Activated T-helper 1 cell treated with Interleukin-2 at 50 U/mL for 16 hours (primary cell): ENCODE data around the gene HSDL2.
"Not testable (repeated sequence)": the region's sequence is repeated elsewhere in the genome, so short reads cannot be mapped to it uniquely, and the experiment has no call there.

Experiments used
- DNase-seq: peaks from one replicate; pipeline ENCODE4 v3.0.0-alpha.2; 2020; ENCODE audit warnings: low read depth

HSDL2 gene

DNA sequence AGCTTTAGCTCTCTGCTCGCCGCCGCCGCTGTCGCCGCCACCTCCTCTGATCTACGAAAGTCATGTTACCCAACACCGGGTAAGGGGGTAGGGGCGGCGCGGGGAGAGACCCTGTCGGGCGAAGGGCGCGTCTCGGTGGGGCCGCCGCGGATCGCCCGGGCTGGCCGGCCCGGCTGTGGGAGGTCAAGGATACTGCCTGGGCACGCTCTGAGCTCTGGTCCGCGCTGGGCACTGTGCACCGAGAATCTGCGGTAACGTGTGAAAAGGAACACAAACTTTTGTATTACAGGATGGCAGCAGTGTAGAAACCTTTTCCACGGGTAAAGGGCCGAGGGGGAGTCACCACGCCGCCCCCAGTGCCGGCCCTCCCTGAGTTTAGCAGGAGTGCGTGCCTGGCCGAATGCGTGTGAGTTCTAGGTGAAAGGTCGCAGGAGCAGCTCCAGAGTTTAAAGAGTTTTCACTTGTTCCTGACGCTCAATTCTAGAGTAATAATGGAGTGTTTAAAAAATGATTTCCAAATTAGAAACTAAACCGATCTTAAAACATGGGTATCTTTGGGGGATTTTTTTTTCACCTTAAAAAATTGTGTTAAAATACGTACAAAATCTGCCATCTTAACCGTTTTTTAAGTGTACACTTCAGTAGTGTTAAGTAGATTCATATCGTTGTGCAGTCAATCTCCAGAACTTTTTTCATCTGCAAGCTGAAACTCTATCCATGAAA, at the start of gene HSDL2:
Gene HSDL2 (plus strand): TSS at position 7 of the 723 bp plus-strand sequence. CDS start 56 bp downstream, at position 63.
- no peak for DNase-seq

DNA sequence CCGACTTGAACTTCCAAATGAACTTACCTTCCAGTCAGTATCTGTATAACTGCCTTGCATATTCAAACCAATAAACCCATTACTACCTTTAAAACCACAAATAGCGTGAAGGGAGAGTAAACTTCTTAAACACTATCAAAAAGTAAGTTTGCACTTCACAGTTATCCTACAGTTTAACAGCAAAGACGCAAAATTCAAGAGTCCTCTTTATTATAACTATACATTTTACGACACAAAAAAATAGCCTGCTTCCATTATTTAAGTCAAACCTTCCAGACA, 48.3 kb upstream of the HSDL2 start:
- DNase-seq: no peak

DNA sequence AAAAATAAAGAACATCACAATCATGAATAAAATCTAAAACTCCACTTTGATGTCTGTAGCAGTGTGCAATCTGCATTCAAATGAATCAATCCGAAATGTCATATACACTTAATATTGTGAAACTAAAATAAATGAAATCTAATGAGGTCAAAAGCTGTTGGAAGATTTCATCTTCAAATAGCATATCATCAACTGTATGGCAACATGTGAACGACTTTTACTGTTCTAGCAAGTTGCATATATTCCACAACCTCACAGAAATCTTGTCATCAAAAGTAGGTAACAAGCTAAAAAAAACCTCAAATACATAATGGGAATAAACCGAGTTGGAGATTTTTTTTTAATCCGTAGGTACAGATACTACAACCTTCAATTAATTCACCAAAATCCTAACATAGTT, 47.7 kb upstream of the HSDL2 start:
- no peak for DNase-seq

DNA sequence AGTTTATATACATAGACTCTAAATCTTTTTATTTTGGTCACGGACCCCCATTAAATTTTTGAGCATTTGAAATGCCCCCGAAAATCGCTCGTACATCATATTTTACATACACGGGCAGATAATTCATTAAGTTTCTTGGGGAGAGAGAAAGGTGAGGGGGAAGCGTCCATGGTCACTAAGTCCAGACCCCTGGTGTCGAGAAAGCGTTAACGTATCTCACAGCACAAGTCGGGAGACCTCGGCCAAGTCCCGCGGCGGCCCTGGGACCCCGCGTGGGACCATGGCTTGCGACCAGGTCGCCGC, 47.3 kb upstream of the HSDL2 start:
- DNase-seq: no peak

DNA sequence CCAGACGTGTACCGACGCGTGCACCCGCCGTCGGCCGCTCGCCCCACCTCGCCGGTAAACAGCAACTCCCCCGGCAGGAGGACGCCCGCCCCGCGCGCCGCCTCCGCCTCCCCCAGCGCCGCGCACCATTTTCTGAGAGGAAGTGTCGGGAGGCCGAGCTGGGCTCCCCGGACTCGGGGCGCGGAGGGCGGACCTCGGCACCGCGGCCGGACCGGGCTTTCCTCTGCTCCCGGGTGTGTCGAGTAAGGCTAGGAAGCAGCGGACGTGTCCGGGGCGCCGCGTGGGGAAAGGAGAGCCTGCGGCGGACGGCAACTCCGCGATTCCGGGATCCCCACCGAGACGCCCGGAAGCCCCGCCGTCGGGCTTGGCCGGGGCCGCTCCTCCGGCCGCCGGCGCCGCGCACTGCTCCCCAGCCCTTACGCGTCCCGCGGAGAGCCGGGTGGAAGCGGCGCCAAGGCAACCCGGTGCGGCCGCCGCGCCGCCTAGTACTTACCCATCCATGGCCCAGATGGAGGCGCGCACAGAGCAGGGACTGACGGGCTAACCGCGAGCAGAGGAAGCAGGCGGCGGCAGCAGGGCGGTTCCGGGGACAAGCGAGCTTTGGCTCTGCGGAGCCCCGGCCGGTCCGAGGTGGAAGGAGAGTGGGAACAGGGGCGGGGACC, 46.8 kb upstream of the HSDL2 start, which contains the start of gene PTBP3:
Gene PTBP3 (minus strand): TSS at position 643 of the 662 bp plus-strand sequence. CDS start 35,754 bp downstream, outside the sequence.
- DNase-seq: peak; percentile 72

DNA sequence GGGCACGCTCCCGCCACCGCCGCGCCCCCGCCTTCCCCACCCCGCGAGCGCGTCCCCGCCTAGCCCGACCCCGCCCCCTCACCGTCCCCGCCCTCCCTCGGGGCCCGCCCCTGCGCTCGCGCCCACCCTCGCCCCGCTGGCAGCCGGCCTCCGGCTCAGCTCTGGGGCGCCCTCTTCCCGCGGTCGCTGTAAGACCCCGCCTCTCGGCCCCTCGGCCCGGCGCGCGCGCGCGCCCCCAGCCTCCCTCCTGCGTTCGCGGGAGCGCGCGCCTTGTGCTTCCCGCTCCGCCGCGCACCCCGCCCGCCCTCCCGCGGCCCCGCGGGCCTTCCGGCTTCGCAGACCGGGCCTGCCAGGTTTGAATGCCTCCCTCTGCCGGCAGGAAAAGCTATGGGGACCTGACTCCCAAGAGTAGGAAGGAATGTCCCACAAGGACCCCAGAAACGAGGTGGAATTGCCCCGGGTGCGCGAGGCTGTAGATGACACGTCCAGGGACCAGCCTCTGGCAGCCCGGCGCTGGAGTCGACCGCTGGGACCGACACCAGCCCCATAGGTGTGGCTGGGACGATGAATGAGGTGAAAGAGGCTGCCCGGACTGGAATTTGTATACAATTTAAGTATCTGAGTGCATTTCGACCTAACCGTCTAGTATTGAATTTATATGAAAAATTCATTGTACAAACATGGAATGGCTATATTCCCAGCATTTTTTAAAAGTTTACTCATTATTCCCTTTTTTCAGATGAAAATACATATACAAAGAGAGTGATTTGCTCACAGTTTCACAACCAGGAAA, 46.1 kb upstream of the HSDL2 start:
- peak; percentile 94 for DNase-seq

DNA sequence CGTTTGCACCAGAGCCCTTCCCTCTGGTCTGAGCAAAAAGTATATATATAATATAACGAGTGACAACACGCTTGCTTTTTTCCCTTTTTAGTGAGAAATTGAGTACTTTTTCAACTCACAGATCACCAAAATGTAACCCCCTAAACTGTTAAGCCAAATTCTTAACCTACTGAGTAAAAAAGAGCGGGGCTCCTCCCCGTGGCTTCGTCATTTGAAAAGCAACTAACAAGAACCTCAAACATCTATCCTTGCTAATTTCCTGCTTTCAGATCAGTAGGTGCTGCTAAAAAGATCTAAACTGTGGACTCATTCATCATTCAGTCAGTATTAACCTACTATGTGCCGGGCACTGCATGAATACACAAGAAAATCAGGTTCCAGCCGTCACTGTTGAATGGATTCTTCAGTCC, 45.5 kb upstream of the HSDL2 start:
- DNase-seq: peak; percentile 5

DNA sequence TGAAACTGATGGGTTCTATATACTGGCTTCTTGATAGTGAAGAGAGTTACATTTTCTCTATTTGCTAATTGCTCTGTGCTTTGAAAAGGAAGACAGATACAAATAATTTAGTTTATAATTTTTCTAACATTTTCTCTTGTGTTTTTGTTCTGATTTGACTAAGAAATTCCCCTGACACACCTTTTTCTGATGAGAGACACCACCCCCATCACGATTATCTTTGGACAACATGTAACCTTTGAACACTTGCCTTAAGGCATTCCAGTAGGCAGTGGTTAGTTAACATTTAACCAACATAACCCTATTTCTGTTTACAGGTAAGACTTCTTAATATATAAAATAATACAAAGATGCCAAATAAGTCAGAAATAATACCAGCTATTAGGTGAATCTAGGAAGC, 42.4 kb upstream of the HSDL2 start:
- DNase-seq: no peak

DNA sequence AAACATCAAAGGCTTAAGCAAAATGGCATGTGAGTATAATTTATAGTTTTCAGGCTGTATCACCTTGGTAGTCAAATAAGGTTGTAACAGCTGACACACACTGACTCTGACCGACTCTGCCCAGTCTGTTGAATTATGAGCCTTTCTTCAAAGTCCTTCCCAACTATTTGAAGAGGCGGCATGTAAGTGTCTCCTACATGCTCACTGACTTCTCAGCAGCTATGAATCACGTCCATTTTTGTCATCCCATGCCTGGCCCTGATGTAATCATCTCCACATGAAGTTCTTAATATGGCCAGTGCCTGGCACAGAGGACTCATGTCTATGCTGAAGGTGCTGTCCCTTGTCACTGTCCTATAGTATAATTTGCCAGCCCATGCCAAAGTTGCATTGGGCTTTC, 41.3 kb upstream of the HSDL2 start:
- DNase-seq: no peak

DNA sequence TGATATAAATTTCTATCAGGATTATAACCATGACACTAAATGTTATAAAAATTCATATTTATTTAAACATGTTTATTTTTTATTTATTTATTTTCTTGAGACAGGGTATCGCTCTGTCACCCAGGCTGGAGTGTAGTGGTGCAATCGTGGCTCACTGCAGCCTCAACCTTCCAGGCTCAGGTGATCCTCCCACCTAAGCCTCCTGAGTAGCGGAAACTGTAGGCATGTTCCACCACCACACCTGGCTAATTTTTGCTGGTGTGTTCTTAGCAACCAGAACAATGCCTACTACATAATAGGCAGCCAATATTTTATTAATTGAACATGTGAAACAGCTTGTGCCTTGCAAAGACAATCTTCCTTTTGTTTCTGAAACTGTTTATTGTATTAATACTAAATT, 40.0 kb upstream of the HSDL2 start:
- DNase-seq: no peak

DNA sequence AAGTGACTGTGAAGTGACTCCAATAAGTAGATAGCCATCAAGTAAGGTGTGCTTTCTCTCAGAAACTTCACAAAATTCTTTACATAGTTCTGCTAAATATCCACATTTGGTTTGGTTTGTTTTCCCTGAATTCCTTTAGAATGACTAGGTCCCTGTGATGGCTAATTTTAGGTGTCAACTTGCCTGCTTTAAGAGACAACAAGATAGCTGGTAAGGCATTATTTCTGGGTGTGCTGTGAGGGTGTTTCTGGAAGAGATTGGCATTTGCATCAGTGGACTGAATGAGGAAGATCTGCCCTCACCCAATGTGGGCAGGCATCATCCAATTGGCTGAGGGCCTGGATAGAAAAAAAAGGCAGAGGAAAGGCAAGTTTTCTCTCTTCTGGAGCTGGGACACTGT, 38.2 kb upstream of the HSDL2 start:
- DNase-seq: no peak

DNA sequence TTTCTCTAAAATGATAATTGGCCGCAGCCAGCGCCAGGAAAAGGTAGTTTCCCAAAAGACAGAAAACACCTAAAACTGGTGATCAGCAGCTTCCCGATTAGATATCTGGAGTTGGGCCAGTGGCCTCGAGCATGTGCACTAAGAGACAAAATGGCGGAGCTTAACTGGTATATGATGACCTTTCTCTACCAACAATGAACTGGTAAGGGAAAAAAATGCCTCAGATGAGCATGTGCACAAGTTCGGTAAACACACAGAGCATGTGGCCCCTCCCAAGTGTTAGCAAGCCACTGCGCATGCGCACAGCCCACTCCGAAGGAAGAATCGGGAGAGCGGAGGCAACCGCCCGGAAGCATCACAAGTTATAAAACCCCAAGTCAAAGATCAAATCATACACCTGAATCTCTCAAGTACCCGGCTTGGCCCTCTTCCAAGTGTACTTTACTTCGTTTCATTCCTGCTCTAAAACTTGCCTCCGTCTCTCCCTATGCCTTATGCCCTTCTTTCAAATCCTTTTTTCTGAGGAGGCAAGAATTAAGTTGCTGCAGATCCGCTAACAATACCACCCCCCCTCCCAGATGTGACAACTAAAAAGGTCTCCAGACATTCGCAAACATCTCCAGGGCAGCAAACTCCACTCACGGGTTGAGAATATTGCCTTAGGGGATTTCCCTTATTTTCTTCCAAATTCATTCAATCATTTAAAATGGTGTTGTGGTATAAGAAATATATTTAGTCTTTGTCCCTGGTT, 31.5 kb upstream of the HSDL2 start:
- peak; percentile 58 for DNase-seq

DNA sequence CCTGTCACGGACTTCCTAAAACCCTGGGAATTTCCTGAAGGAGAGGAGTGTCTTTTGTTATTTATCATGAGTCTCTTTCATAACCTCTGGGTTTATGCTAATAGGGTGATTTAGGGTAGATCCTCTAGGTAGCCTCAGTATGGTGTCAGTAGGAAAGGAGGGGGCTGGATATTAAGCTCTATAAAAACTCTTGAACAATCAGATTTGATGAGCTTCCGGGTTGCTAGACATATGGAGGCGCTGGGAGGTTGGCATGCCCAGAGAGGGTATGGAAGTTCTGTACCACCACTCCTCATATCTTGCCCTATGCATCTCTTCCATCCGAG, 30.9 kb upstream of the HSDL2 start:
- no peak for DNase-seq

DNA sequence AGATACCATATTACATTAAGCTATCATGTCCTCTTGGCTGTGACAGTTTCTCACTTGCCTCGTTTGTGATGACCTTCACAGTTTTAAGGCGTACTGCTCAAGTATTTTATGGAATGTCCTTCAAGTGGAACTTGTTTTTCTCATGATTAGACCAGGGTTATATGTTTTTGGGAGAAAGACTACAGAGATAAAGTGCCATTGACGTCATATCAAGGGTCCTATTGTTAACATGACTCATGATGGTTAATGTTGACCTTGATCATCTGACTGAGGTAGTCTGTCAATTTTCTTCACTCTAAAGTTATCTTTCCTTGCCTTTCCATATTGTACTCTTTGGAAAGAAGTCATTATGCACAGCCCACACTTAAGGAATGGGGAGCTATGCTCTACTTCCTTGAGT, 28.7 kb upstream of the HSDL2 start:
- no peak for DNase-seq

DNA sequence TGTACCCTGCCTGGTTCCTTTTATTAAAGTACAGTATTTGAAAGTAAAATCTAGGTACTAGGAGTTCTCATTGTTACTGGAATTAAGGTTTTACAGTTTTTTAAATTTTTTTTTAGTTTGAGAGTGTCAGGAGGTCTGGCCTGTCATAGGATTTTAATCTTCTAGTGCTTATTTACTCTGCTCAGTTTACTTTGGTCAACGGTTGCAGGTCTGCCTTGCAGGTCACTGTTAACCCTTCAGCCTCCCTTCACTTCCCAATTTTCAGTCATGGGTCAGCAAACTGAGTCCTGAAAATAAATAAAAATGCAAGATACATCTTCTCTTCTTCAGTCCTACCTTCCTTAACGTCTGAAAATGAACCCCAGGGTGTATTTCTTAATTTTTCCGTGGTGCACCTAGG, 27.7 kb upstream of the HSDL2 start:
- DNase-seq: no peak

DNA sequence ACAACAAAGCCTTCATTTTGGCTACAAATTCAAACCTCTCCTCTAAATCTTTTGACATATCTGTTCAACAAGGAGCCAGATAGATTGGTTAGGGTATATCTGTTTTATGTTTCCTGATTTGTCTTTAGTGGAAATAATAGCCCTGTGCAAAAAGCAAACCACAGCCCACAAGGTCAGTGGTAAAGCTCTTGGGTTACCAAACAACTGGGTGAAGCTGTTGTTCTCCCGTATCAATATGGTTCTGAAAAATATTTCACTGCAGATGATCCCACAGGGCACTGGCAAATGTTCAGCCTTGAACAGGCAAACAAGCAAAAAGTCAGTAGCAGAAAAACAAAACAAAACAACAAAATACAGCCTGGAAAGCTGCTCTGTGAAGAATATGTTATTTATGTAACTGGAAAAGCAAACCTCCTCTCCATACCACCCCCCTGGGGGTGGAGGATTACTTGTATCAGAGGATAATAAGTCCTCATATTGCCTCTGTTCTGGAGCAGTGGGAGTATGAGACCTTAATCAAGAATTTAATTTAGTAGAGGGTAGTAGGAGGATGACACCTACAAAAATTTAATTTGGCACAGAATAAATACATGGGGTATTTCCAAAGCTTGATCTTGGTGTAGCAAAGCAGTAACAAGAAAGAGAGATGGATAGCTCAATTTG, 25.7 kb upstream of the HSDL2 start:
- DNase-seq: no peak

DNA sequence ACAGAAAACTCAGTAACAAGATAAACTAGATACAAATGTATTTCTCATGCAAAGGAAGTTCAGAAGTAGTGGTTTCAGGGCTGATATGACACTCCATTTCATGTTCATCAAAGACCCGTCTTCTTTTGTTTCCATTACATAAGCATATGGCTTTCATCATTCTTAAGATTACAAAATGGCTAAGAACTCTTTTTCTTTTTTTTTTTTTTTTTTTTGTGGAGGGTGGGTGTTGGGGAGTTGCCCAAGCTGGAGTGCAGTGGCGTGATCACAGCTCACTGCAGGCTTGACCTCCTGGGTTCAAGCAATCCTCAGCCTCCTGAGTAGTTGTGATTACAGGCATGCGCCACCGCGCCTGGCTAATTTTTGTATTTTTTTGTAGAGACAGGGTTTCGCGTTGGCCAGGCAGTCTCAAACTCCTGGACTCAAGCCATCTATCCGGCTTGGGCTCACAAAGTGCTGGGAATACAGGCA, 24.4 kb upstream of the HSDL2 start:
- DNase-seq: no peak

DNA sequence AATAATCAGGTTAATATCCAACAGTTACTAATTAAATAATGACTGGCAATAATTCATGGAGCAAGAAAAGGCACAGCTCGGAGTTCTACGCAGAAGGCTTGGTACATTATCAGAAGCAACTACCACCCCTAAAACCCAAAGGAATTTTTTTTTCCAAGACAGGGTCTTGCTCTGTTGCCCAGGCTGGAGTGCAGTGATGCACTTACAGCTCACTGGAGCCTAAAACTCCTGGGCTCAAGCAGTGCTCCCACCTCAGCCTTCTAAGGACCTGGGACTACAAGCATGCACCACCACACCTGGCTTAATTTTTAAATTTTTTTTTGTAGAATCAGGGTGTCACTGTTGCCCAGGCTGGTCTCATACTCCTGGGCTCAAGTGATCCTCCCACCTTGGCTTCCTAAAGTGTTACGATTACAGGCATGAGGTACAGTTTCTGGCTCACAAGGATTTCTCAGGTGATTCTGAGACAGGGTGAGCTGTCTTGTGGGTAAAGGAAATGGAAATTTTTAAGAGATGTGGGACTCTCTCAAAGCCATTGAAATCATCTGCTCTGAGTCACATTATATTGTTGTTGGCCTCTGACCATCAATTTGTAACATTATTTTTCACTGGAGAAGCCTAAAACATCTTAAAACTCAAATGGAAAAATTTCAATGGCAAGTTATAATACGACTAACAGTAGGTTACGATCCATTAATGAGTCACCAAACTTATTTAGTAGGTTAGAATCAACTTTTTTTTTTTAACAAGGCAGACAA, 19.7 kb upstream of the HSDL2 start:
- no peak for DNase-seq

DNA sequence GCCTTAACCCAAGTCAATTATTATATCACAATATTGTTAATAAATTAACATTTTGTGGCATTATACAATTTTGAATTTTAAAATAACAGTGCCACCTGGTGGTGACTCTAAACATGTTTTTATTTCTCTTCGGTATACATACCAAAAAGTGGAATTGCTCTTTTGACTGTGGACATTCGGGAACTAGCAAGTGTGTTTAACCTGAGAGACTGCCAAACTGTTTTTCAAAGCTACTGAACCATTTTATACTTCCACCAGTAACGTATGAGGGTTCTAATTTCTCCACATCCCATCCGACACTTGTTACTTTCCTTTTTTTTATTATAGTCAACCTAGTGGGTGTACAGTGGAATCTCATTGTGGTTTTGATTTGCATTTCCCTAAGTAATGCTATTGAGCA, 18.3 kb upstream of the HSDL2 start:
- no peak for DNase-seq

DNA sequence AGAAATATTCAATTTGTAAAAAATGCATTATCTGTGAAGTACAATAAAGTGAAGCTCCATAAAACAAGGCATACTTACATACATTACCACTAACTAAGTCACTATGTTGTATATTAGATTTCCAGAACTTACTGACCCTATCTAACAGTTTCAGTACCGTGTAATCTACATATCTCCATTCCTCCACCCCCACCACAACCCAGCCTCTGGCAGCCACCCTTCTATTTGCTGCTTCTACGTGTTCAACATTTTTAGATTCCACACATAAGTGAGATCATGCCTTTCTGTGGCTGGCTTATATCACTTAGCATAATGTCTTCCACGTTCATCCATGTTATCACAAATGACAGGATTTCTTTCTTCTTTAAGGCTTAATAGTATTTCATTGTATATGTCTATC, 15.1 kb upstream of the HSDL2 start:
- DNase-seq: no peak

DNA sequence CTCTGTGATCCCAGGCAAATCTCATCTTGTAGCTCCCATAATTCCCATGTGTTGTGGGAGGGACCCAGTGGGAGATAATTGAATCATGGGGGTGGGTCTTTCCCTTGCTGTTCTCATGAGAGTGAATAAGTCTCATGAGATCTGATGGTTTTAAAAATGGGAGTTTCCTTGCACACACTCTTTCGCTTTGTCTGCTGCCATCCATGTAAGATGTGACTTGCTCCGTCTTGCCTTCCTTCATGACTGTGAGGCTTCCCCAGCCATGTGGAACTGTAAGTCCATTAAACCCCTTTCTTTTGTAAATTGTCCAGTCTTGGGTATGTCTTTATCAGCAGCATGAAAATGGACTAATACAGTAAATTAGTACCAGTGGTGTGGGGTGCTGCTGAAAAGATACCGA, 14.7 kb upstream of the HSDL2 start:
- DNase-seq: not testable (repeated sequence)
